Neural progenitor cell (in vitro differentiated cells): ENCODE measurements around the gene MRE11. TPM values are rescaled to one million over a fixed set of nuclear protein-coding genes. Genes with fewer than 3 reads are reported as not detected.

Source experiments
- DNase-seq: peaks from one replicate; pipeline ENCODE4 v3.0.0-alpha.2; 2016; ENCODE audit warnings: low spot score
- H2AFZ ChIP-seq: fragments of 200-600 bp; sonication (generic); replicated peaks from 2 replicates; pipeline ENCODE4 v1.6.1; 2016; ENCODE audit warnings: antibody characterized with exemption
- H3F3A ChIP-seq: fragments of 200-600 bp; sonication (generic); 2 replicates; pipeline ENCODE4 v1.6.1; 2016; ENCODE audit warnings: antibody characterized with exemption, low read depth
- H3K27ac ChIP-seq: fragments of 200-600 bp; sonication (generic); 2 replicates; pipeline ENCODE4 v1.5.1; 2016; ENCODE audit warnings: mild to moderate bottlenecking
- H3K27me3 ChIP-seq: fragments of 200-600 bp; sonication (generic); 2 replicates; pipeline ENCODE4 v1.6.1; 2016; ENCODE audit warnings: mild to moderate bottlenecking, moderate library complexity
- H3K36me3 ChIP-seq: fragments of 200-600 bp; sonication (generic); 2 replicates; pipeline ENCODE4 v1.5.1; 2016
- H3K4me1 ChIP-seq: fragments of 200-600 bp; sonication (generic); 2 replicates; pipeline ENCODE4 v1.6.1; 2016; ENCODE audit warnings: mixed run types
- H3K4me2 ChIP-seq: fragments of 200-600 bp; sonication (generic); 2 replicates; pipeline ENCODE4 v1.6.1; 2016
- H3K4me3 ChIP-seq: fragments of 200-600 bp; sonication (generic); 2 replicates; pipeline ENCODE4 v1.5.1; 2016
- H3K79me2 ChIP-seq: fragments of 200-600 bp; sonication (generic); 2 replicates; pipeline ENCODE4 v1.6.1; 2016; ENCODE audit warnings: low read depth
- H3K9ac ChIP-seq: fragments of 200-600 bp; sonication (generic); 2 replicates; pipeline ENCODE4 v1.6.1; 2016
- H3K9me3 ChIP-seq: fragments of 200-600 bp; sonication (generic); 2 replicates; pipeline ENCODE4 v1.5.1; 2016; ENCODE audit warnings: low read depth
- H4K20me1 ChIP-seq: fragments of 200-600 bp; sonication (generic); 2 replicates; pipeline ENCODE4 v1.6.1; 2016; ENCODE audit warnings: low read depth
- H3K27ac Mint-ChIP-seq: 3 replicates; pipeline ENCODE4 v1.8.0; 2021; ENCODE audit warnings: mixed read lengths
- H3K27me3 Mint-ChIP-seq: 2 replicates; pipeline ENCODE4 v1.8.0; 2022; ENCODE audit warnings: low read depth, mild to moderate bottlenecking, inconsistent platforms, moderate library complexity, mixed read lengths; ENCODE audit not compliant: insufficient read depth
- H3K36me3 Mint-ChIP-seq: 3 replicates; pipeline ENCODE4 v1.8.0; 2021; ENCODE audit warnings: mixed read lengths
- H3K4me1 Mint-ChIP-seq: 3 replicates; pipeline ENCODE4 v1.8.0; 2021; ENCODE audit warnings: mixed read lengths
- H3K4me3 Mint-ChIP-seq: 3 replicates; pipeline ENCODE4 v1.8.0; 2021; ENCODE audit warnings: mild to moderate bottlenecking, moderate library complexity, mixed read lengths
- H3K9me3 Mint-ChIP-seq: 3 replicates; pipeline ENCODE4 v1.8.0; 2020; ENCODE audit warnings: mixed read lengths
- EZH2 ChIP-seq: fragments of 200-600 bp; sonication (generic); IDR thresholded peaks from 2 replicates; pipeline ENCODE4 v1.6.1; 2017; ENCODE audit warnings: antibody characterized with exemption, mild to moderate bottlenecking, moderate library complexity
- EZH2phosphoT487 ChIP-seq: fragments of 200-600 bp; sonication (generic); IDR thresholded peaks from 2 replicates; pipeline ENCODE4 v1.6.1; 2017; ENCODE audit warnings: antibody characterized with exemption
- total RNA-seq: library from RNA; depleted of rRNA; stranded (reverse); fragments of >200 nt; gene quantifications from 2 replicates; pipeline ENCODE4 v1.2.3, GENCODE V29; 2015; ENCODE audit warnings: low replicate concordance
- TF ChIP-seq, protein P1 (sequence below): fragments of 200-600 bp; sonication (generic); IDR thresholded peaks from 2 replicates; pipeline ENCODE4 v1.5.1; 2017; ENCODE audit warnings: antibody characterized with exemption, mild to moderate bottlenecking

The MRE11 gene
- total RNA-seq, result 31.8 and 48.9 TPM in 2 replicates

- DNase-seq, result peak; percentile 98
- Histone ChIP-seq H3K4me3 (peak within 1 kb of the TSS; percentile 85), H3K4me2 (peak within 1 kb of the TSS; percentile 96), H3K9ac (peak within 1 kb of the TSS; percentile 76), H4K20me1 (no peaks in the 10 kb centered on the region), H3K27me3 (no peaks in the 10 kb centered on the region), H3K27ac (peak within 1 kb of the TSS; percentile 92), H3F3A (peaks cover 18% of the 10 kb centered on the region), H2AFZ (peak within 1 kb of the TSS; percentile 94), H3K4me1 (peaks cover 12% of the 10 kb centered on the region), H3K36me3 (peaks cover 7% of the 10 kb centered on the region), H3K9me3 (no peaks in the 10 kb centered on the region), H3K79me2 (peaks cover 43% of the 10 kb centered on the region)
- H3K9me3 Mint-ChIP-seq, result no peaks in the 10 kb centered on the region
- H3K27ac Mint-ChIP-seq, result peak within 1 kb of the TSS; percentile 97
- H3K4me1 Mint-ChIP-seq, result peaks cover 16% of the 10 kb centered on the region
- H3K36me3 Mint-ChIP-seq, result peaks cover 11% of the 10 kb centered on the region
- no peaks in the 10 kb centered on the region for H3K27me3 Mint-ChIP-seq
- TF ChIP-seq EZH2, result no peak
- TF ChIP-seq EZH2phosphoT487, result no peak
- TF ChIP-seq, protein P1, sequence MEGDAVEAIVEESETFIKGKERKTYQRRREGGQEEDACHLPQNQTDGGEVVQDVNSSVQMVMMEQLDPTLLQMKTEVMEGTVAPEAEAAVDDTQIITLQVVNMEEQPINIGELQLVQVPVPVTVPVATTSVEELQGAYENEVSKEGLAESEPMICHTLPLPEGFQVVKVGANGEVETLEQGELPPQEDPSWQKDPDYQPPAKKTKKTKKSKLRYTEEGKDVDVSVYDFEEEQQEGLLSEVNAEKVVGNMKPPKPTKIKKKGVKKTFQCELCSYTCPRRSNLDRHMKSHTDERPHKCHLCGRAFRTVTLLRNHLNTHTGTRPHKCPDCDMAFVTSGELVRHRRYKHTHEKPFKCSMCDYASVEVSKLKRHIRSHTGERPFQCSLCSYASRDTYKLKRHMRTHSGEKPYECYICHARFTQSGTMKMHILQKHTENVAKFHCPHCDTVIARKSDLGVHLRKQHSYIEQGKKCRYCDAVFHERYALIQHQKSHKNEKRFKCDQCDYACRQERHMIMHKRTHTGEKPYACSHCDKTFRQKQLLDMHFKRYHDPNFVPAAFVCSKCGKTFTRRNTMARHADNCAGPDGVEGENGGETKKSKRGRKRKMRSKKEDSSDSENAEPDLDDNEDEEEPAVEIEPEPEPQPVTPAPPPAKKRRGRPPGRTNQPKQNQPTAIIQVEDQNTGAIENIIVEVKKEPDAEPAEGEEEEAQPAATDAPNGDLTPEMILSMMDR, result no peak
- H3K4me3 Mint-ChIP-seq, result peak within 1 kb of the TSS; percentile 98
Observed at GRCh38 chr11:94493281-94494125, at the start of gene MRE11, which contains the start of gene ANKRD49. MRE11 (minus strand) TSS chr11:94493844; CDS start chr11:94492801, 1,043 bp downstream. ANKRD49 (plus strand) TSS chr11:94493984; CDS start chr11:94496694, 2,710 bp downstream.

GRCh38 chr11:94539420-94539819 is 45.8 kb upstream of the MRE11 start:
- no peaks in the 10 kb centered on the region for H4K20me1 ChIP-seq
- H3K36me3 ChIP-seq, result no peaks in the 10 kb centered on the region
- H3K4me1 Mint-ChIP-seq, result peaks cover 8% of the 10 kb centered on the region
- H3K36me3 Mint-ChIP-seq, result no peaks in the 10 kb centered on the region
- no peak overlapping the region for H3K4me2 ChIP-seq
- H3K4me3 ChIP-seq, result no peak overlapping the region
- peaks cover 13% of the 10 kb centered on the region for H3F3A ChIP-seq
- no peaks in the 10 kb centered on the region for H3K79me2 ChIP-seq
- H3K4me3 Mint-ChIP-seq, result no peak overlapping the region
- TF ChIP-seq, protein P1, result no peak
- TF ChIP-seq EZH2, result no peak
- no peak for TF ChIP-seq EZH2phosphoT487
- H3K9me3 Mint-ChIP-seq, result peaks cover 3% of the 10 kb centered on the region
- peaks cover 2% of the 10 kb centered on the region for H3K27me3 Mint-ChIP-seq
- peaks cover 27% of the 10 kb centered on the region for H3K27me3 ChIP-seq
- no peak overlapping the region for H3K27ac ChIP-seq
- no peak overlapping the region for H3K9ac ChIP-seq
- no peak overlapping the region for H3K27ac Mint-ChIP-seq
- H3K4me1 ChIP-seq, result peaks cover 5% of the 10 kb centered on the region
- DNase-seq, result no peak
- H3K9me3 ChIP-seq, result no peaks in the 10 kb centered on the region
- H2AFZ ChIP-seq, result no peak overlapping the region

- no peak overlapping the region for H3K4me3 Mint-ChIP-seq
- Histone ChIP-seq H3K36me3 (no peaks in the 10 kb centered on the region), H4K20me1 (no peaks in the 10 kb centered on the region), H3F3A (no peaks in the 10 kb centered on the region), H3K4me1 (no peaks in the 10 kb centered on the region), H3K4me2 (no peak overlapping the region), H3K27ac (no peak overlapping the region), H3K9ac (no peak overlapping the region), H3K9me3 (no peaks in the 10 kb centered on the region), H3K4me3 (no peak overlapping the region), H3K79me2 (no peaks in the 10 kb centered on the region), H3K27me3 (peaks cover 5% of the 10 kb centered on the region), H2AFZ (no peak overlapping the region)
- TF ChIP-seq EZH2 (no peak), EZH2phosphoT487 (no peak)
- TF ChIP-seq, protein P1, result no peak
- no peak for DNase-seq
- H3K36me3 Mint-ChIP-seq, result no peaks in the 10 kb centered on the region
- H3K9me3 Mint-ChIP-seq, result no peaks in the 10 kb centered on the region
- H3K4me1 Mint-ChIP-seq, result no peaks in the 10 kb centered on the region
- no peak overlapping the region for H3K27ac Mint-ChIP-seq
- peaks cover 2% of the 10 kb centered on the region for H3K27me3 Mint-ChIP-seq
Observed at GRCh38 chr11:94537031-94537600, 43.5 kb upstream of the MRE11 start.
